Ovary (tissue), 9 donors: Measurements from ENCODE around the gene TRRAP. TPM values are rescaled to one million over a fixed set of nuclear protein-coding genes. Genes with fewer than 3 reads are reported as not detected.

ENCODE experiments used
- DNase-seq, 5 donors: peaks; one replicate each; pipeline ENCODE4 v3.0.0-alpha.2; 2019 to 2020
- H3K27ac ChIP-seq, 2 donors: fragments of 200-600 bp; one replicate each; pipeline versions ENCODE4 v1.5.1 to v1.8.0; 2019 to 2022
- H3K27me3 ChIP-seq: fragments of 200-600 bp; one replicate; pipeline ENCODE4 v1.8.0; 2022
- H3K36me3 ChIP-seq: fragments of 200-600 bp; sonication (generic); one replicate; pipeline ENCODE4 v1.5.1; 2019
- H3K4me1 ChIP-seq: one replicate; pipeline ENCODE4 v1.8.1; 2013; ENCODE audit warnings: mild to moderate bottlenecking, moderate library complexity; ENCODE audit not compliant: insufficient read depth
- H3K4me3 ChIP-seq: fragments of 200-600 bp; sonication (generic); one replicate; pipeline ENCODE4 v1.5.1; 2017
- H3K9me3 ChIP-seq, 2 donors: fragments of 200-600 bp in 1 of 2; sonication (generic) in 1 of 2; one replicate each; pipeline versions ENCODE4 v1.5.1 to v1.8.1; 2013 to 2019; ENCODE audit warnings: mild to moderate bottlenecking in 1 of 2, moderate library complexity in 1 of 2
- EP300 ChIP-seq: sonication (generic); formaldehyde crosslinking; IDR thresholded peaks from one replicate; pipeline ENCODE4 v1.6.1; 2017; ENCODE audit warnings: antibody characterized with exemption
- POLR2A ChIP-seq: fragments of 450-650 bp; IDR thresholded peaks from one replicate; pipeline ENCODE4 v1.6.1; 2017; ENCODE audit warnings: antibody characterized with exemption, mild to moderate bottlenecking, moderate library complexity
- WGBS, 3 donors: extraction: QIAGEN DNeasy Blood & Tissue Kit in 1 of 3; methylation state at CpG; one replicate each; pipeline versions ENCODE4 v1.1.5 to v1.1.7; 2013 to 2017; 5-methylcytosine and 5-hydroxymethylcytosine counted together
- intact Hi-C, 4 donors: fragments of 100-400 bp; cut with DNase I; formaldehyde crosslinking; loops; one replicate each; pipeline versions ENCODE4 v1.11.0 to v1.15.1; 2022 to 2023
- polyA plus RNA-seq, 2 donors: library from polyadenylated mRNA; stranded (reverse); fragments of 200-250 nt in 1 of 2; fragments of 350-450 nt in 1 of 2; fragmentation: Illumina TruSeq in 1 of 2; extraction: RNeasy Lipid Tissue Mini Kit (QIAGEN cat#74804) in 1 of 2; gene quantifications; one replicate each; pipeline ENCODE4 v1.2.3, GENCODE V29; 2013 to 2014
- total RNA-seq, 7 donors: library from RNA; depleted of rRNA in 2 of 7; stranded (reverse); fragments of >200 nt in 2 of 7; fragmentation: NEBNext Ultra II Directional in 3 of 7; extraction: Animal tissue kit (Norgen Biotek cat#: 25700) in 3 of 7; gene quantifications; one replicate each; pipeline versions ENCODE4 v1.1.0 to v1.2.4, GENCODE V29; 2016 to 2023
- TF ChIP-seq, protein P1 (sequence below), 3 donors: fragments of 450-650 bp in 2 of 3; fragments of 200-600 bp in 1 of 3; IDR thresholded peaks; one replicate each; pipeline versions ENCODE4 v1.5.1 to v1.8.0; 2016 to 2022; ENCODE audit warnings: antibody characterized with exemption in 3 of 3, mild to moderate bottlenecking in 1 of 3
- donor health status: DM: no; HTN: no; CAD: no; lungs with moderate emphysema.
- donor health status: DM: no; HTN: no; CAD: no.
- donor health status: Bipolar disorder and iron deficiency.
- donor health status: DM: yes; HTN: yes; CAD: no.
- donor health status: DM: no; HTN: no; CAD: no.
- donor health status: DM: yes; HTN: yes; CAD: no.

TRRAP gene
- total and polyA plus RNA-seq, 9 donors = 15.9 to 47.9 (median 36.6) TPM

DNA sequence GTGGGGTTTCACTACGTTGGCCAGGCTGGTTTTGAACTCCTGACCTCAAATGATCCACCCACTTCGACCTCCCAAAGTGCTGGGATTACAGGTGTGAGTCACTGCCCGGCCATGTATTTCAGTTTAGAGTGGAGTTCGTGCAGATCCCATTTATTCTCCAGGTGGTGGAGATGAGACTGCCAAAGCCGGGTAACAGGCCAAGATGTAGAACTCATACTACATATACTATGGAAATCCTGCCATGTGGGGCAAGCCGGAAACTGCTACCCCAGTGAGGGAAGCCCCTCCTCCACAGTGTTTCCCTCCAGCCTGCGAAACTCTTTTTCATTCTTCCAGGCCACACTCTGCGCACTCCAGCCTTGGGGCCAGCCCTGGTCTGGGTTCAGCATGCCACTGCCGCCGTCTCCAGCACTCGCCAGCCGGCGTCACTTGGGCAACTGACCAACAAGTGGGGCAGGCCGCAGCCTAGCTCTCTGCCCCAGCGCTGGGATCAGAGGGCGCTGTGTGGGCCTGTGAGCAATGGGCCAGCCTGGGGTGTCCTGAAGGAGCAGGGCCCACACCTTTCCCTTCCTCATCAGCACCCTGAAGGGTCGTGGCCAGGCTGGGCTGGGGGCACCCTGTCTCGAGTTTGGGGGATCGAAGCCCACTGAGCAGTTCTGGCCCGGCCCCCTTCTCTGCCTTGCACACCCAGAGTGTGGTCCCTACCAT is 122.0 kb downstream of the TRRAP start:
- intact Hi-C loops = no loop called here
- 87 to 92% (median 88%) methylated on average over 20 of the region's 20 CpGs for WGBS, 3 donors
- H3K27ac ChIP-seq = no peak overlapping the region
- H3K4me3 ChIP-seq = no peak overlapping the region
- no peaks in the 10 kb centered on the region for H3K27me3 ChIP-seq
- no peak for DNase-seq
- no peaks in the 10 kb centered on the region for H3K4me1 ChIP-seq
- H3K36me3 ChIP-seq = no peaks in the 10 kb centered on the region
- H3K9me3 ChIP-seq = no peaks in the 10 kb centered on the region
- TF ChIP-seq POLR2A (no peak), EP300 (no peak)
- TF ChIP-seq, protein P1, sequence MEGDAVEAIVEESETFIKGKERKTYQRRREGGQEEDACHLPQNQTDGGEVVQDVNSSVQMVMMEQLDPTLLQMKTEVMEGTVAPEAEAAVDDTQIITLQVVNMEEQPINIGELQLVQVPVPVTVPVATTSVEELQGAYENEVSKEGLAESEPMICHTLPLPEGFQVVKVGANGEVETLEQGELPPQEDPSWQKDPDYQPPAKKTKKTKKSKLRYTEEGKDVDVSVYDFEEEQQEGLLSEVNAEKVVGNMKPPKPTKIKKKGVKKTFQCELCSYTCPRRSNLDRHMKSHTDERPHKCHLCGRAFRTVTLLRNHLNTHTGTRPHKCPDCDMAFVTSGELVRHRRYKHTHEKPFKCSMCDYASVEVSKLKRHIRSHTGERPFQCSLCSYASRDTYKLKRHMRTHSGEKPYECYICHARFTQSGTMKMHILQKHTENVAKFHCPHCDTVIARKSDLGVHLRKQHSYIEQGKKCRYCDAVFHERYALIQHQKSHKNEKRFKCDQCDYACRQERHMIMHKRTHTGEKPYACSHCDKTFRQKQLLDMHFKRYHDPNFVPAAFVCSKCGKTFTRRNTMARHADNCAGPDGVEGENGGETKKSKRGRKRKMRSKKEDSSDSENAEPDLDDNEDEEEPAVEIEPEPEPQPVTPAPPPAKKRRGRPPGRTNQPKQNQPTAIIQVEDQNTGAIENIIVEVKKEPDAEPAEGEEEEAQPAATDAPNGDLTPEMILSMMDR (IDR thresholded peaks at IDR 0.05) = no peak

DNA sequence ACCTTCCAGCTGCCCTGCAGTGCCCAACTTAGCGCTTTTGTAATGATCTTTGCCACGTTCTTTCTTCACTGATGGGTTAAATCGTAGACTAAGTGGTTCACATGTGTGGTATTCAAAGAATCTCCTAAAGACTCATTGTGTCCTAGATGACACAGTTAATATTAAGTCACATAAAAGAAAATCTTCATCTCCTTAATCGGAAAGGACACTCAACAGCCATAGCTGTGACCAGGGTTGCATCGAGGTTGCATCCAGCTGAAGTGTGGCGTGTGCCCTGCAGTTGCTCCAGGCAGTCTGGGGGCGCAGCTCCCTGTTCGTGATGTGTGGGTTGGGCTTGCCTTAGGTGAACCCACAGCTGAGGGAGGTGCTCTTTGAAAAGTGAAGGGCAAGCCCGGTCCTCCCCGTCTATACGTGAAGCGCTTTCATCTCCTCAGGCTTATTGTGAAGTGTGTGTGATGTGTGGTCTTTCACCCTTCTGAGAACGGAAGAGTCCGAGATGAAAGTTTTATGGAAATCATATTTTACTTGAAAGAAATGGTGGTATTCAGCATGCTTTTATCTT is 122.7 kb downstream of the TRRAP start:
- Histone ChIP-seq H3K36me3 (no peaks in the 10 kb centered on the region), H3K9me3 (no peaks in the 10 kb centered on the region), H3K27ac (no peak overlapping the region), H3K4me3 (no peak overlapping the region), H3K27me3 (no peaks in the 10 kb centered on the region), H3K4me1 (no peaks in the 10 kb centered on the region)
- intact Hi-C loops = no loop called here
- DNase-seq = no peak
- TF ChIP-seq POLR2A = no peak
- no peak for TF ChIP-seq EP300
- TF ChIP-seq, protein P1 (IDR thresholded peaks at IDR 0.05) = no peak
- 83 to 87% (median 85%) methylated on average over 14 of the region's 14 CpGs for WGBS, 3 donors

DNA sequence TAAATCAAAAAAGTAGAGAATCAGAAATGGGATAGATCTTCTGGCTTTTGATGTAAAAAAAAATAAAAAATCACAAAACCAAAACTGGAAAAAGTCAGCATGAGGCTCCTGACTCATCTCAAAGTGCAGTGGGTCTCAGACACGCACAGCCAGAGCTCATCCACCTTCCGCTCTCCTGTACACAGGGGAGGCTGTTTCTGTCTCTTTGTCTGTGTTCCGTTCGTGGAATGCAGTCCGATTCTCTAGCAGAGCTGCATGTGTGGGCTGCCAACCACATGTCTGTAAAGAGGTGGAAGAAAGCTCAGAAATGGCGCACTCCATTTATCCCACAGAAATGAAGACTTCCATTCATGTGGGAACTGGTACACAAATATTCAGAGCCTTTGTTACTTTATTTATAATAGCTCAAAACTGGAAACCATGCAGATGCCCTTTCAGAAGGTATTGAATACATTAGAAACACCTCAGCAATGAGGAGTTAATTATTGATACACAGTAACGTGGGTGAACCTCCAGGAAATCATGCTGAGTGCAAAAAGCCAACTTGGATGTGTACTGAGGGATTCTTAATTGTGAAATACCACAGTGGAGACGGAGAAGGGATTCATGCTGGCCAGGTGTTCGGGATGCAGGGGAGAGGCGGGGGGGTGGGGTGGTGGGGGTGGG is 123.3 kb downstream of the TRRAP start:
- intact Hi-C loops = no loop called here
- 72 to 80% (median 76%) methylated on average over 10 of the region's 10 CpGs for whole genome bisulfite sequencing, 3 donors
- Histone ChIP-seq H3K27ac (no peak overlapping the region), H3K4me1 (no peaks in the 10 kb centered on the region), H3K27me3 (no peaks in the 10 kb centered on the region), H3K36me3 (no peaks in the 10 kb centered on the region), H3K4me3 (no peak overlapping the region), H3K9me3 (no peaks in the 10 kb centered on the region)
- no peak for DNase-seq
- TF ChIP-seq EP300 = no peak
- no peak for TF ChIP-seq POLR2A
- TF ChIP-seq, protein P1 (IDR thresholded peaks at IDR 0.05) = no peak

DNA sequence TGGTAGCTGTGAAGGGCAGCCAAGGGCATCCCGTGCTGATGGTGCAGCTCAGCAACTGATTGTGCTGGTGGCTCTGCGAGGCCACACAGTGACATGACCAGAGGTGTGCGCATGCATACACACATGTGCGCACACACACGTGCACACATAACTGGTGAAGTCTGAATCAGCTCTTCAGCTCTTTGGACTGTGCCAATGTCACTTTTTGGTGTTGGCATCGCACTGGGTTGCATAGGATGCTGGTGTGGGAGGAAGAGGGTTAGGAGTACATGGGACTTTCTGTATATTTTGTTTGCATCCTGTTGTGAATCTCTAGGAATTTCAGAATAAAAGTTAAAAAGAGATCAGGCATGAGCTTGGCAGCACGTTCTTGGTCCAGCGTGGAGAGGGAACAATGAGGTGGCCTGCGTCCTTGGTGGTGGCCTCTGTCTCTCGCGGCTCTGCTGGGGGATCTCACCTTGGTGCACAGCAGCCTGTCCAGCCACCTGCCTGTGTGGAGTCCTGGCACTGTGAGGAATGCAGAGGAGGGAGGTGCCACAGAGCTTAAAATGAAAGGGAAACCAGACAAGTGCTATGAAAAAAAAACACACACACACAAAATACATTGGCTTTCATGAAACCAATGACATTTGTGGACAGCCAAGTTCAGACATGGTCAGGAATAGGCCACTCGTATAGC is 124.0 kb downstream of the TRRAP start:
- no peaks in the 10 kb centered on the region for H3K9me3 ChIP-seq
- intact Hi-C loops = no loop called here
- H3K4me1 ChIP-seq = no peaks in the 10 kb centered on the region
- WGBS, 3 donors = 82 to 88% (median 88%) methylated on average over 12 of the region's 12 CpGs
- TF ChIP-seq EP300 = no peak
- TF ChIP-seq POLR2A = no peak
- TF ChIP-seq, protein P1 (IDR thresholded peaks at IDR 0.05) = no peak
- DNase-seq = no peak
- no peak overlapping the region for H3K27ac ChIP-seq
- no peak overlapping the region for H3K4me3 ChIP-seq
- H3K36me3 ChIP-seq = no peaks in the 10 kb centered on the region
- no peaks in the 10 kb centered on the region for H3K27me3 ChIP-seq
